ENCODE data around the gene HEPHL1.

The HEPHL1 gene

DNA sequence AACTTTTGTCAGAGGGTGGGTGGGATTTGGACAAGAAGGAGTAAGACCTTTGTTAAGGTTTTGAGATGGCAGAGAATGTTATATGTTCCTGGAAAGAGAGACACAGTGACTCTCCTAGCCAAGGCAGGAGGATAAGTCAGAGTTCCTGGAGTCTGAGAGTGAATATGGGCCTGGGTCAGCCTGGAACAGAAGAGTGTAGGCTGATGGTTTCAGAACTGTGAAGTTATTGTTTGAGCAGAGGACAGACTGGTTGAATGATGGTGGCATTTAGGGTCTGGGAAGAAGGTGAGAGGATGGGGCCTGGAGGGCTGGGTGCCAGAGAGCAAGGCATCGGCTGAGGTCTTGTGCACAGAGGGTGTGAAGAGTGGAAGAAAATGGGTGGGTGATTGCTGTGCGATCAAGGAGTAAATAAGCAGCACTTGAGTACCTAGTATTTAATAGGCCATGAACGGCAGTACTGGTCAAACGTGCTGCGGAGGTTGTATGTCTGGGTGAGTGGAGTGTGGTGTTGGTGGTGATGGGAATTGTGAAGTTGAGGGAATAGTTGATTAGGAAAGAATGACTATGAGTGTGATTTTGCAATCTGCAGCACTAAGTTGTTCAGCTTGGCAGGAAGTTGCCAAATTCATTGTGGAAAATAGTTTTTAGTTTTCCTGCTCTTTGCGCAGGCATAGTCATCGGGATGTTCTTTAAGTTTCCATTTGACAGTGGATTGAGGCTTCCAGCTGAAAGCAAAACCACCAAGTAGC lies 109.3 kb downstream of the HEPHL1 start:
- TF ChIP-seq, protein P1, sequence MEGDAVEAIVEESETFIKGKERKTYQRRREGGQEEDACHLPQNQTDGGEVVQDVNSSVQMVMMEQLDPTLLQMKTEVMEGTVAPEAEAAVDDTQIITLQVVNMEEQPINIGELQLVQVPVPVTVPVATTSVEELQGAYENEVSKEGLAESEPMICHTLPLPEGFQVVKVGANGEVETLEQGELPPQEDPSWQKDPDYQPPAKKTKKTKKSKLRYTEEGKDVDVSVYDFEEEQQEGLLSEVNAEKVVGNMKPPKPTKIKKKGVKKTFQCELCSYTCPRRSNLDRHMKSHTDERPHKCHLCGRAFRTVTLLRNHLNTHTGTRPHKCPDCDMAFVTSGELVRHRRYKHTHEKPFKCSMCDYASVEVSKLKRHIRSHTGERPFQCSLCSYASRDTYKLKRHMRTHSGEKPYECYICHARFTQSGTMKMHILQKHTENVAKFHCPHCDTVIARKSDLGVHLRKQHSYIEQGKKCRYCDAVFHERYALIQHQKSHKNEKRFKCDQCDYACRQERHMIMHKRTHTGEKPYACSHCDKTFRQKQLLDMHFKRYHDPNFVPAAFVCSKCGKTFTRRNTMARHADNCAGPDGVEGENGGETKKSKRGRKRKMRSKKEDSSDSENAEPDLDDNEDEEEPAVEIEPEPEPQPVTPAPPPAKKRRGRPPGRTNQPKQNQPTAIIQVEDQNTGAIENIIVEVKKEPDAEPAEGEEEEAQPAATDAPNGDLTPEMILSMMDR (IDR thresholded peaks at IDR 0.05; ENCODE audit: low read depth, low read length): no peak
- in situ Hi-C loops (cut with HindIII; ENCODE audit: low sequenced_read_pairs): no loop called here
- DNase-seq (ENCODE audit: low read depth, low spot score): peak; percentile 67
- H3K4me3 ChIP-seq (ENCODE audit: low read depth, low read length): peak overlapping the region; percentile 88

DNA sequence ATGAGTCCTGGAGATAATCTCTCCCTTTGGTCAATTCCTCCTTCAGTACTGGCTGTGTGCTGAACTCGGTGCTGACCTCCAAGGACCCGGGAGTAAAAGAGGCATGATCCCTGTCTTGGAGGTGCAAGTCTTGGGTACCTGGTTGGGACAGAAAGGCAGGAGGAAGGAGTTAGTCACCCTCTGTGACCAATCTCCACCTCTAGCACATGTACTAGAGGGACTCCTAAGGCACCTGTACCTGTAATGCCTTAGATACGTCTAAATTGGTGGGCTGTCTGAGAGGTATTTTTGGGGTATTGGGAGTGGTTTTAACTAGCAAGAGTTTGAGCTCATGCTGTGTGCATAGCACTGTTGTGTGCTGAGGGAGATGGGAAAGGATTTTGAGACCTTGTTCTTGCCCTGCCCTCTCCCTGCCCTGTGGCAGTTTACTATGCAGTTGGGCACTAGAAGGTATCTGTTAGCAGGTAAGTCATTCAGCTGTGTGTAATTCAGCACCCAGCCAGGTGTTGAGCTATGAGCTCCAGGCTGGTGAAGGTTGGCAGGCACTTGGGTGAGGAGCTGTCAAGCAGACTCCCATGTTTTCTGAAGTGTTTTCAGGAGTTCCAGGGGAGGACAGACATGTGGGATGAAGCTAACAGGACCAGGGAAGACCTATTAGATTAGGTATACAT lies 110.0 kb downstream of the HEPHL1 start:
- peak overlapping the region; percentile 88 for H3K4me3 ChIP-seq (ENCODE audit: low read depth, low read length)
- no peak for DNase-seq (ENCODE audit: low read depth, low spot score)
- TF ChIP-seq, protein P1 (IDR thresholded peaks at IDR 0.05; ENCODE audit: low read depth, low read length): no peak
- in situ Hi-C loops (cut with HindIII; ENCODE audit: low sequenced_read_pairs): no loop called here

DNA sequence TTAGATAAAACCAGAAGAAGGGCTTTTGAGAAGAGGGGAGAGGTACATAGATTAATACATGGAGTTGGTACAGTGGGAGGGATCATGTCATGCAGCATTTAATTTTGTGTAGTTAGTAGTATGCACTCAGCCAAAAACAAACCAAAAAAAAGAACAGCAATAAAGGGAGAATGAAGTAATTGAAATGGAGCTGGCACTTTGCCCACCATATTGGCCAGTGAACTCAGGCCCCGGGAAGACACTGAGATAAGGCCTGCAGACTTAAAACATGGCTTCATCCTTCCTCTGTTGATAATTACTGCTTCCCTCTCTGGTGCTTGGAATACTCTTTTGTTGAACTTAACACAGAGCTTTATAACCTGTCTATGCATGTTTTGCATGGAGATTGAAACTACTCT lies 110.6 kb downstream of the HEPHL1 start:
- no peak for DNase-seq (ENCODE audit: low read depth, low spot score)
- H3K4me3 ChIP-seq (ENCODE audit: low read depth, low read length): no peak overlapping the region
- in situ Hi-C loops (cut with HindIII; ENCODE audit: low sequenced_read_pairs): no loop called here
- TF ChIP-seq, protein P1 (IDR thresholded peaks at IDR 0.05; ENCODE audit: low read depth, low read length): no peak

DNA sequence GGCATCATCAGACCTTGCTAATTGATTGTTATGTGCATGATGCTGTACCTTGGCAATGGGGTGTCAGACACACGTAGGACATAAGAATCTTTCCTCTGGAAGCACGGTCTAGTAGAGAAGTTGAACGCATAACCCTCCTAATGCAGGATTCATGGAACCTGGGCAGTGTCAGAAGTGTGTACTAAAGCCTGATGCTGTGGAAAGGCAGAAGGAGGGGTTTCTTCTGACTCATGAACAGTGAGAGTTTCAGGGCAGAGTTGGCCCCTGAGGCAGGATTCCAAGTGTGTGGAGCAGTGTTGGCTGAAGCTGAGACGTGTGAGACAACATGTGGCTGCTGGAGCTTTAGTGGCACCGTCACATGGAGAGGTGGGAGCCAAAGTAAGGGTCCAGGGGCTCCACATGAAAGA lies 111.0 kb downstream of the HEPHL1 start:
- in situ Hi-C loops (cut with HindIII; ENCODE audit: low sequenced_read_pairs): no loop called here
- no peak overlapping the region for H3K4me3 ChIP-seq (ENCODE audit: low read depth, low read length)
- TF ChIP-seq, protein P1 (IDR thresholded peaks at IDR 0.05; ENCODE audit: low read depth, low read length): no peak
- DNase-seq (ENCODE audit: low read depth, low spot score): peak; percentile 81

DNA sequence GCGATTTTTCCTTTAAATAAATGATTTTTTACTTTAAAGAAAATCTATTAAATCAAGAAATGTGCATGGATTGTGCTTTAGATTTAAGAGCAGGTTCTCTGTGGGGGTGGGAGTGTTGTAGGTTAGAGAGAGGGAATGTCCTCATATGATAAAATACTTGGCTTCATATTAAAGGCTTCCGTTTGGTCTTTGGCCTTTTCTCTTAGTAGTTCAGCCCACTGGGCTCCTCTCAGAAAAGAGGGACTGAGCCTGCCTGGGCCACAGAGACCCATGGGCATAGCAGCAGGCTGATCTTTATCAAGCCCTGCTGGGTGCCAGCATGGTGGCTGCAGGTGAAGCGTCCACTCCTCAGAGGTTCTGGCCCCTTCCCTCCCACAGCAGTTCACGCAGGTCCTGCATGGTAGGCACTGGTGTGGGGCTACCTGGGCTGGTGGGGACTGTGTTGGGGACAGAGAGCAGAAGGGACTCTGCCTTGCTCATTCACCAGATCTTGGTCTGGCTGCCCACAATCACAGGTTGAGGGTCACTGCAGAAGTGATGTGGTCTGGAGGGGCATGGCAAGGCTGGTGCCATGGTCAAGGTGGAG lies 111.8 kb downstream of the HEPHL1 start:
- TF ChIP-seq, protein P1 (IDR thresholded peaks at IDR 0.05; ENCODE audit: low read depth, low read length): no peak
- H3K4me3 ChIP-seq (ENCODE audit: low read depth, low read length): no peak overlapping the region
- in situ Hi-C loops (cut with HindIII; ENCODE audit: low sequenced_read_pairs): no loop called here
- no peak for DNase-seq (ENCODE audit: low read depth, low spot score)

DNA sequence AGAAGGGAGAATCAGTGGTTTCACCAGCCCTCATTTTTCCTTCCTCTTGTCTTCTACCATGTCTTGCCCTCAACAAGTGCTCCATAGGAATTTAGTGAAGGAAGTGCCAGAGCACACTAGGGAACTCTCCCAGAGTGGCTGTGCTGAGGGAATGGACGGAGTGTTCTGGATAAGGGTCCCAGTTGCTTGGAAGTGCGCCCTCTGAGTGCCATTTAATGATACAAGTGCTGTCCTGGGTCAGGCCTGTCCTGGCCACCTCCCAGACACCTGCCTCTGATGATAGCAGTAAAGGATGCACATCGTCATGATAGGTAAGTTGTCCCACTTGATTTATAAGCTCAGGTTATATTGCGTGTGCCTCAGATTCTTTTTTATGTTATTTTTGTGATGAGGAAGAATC lies 112.6 kb downstream of the HEPHL1 start:
- DNase-seq (ENCODE audit: low read depth, low spot score): no peak
- in situ Hi-C loops (cut with HindIII; ENCODE audit: low sequenced_read_pairs): no loop called here
- TF ChIP-seq, protein P1 (IDR thresholded peaks at IDR 0.05; ENCODE audit: low read depth, low read length): no peak
- no peak overlapping the region for H3K4me3 ChIP-seq (ENCODE audit: low read depth, low read length)

Data from astrocyte of the spinal cord (primary cell).